K562 (cell line): Measurements from ENCODE around the gene TSHB. TPM values are rescaled to one million over a fixed set of nuclear protein-coding genes. Genes with fewer than 3 reads are reported as not detected.

Source experiments
- ATAC-seq: fragments of 200-7000 bp; cut with Tn5 transposase; 3 replicates; pipeline ENCODE4 v1.9.1; 2020; ENCODE audit warnings: moderate library complexity
- BruUV-seq: library from RNA; stranded (reverse); fragments of 400-500 nt; replicated peaks from 2 replicates; lab custom pipeline; 2021; lab: Mats Ljungman, UMichigan
- CTCF ChIA-PET: fragments of 300-600 bp; formaldehyde crosslinking; extraction: SDS; loops from one replicate; lab custom pipeline; 2021; ENCODE audit warnings: low intra/inter-chr PET ratio; lab: Yijun Ruan, JAX
- POLR2A ChIA-PET: fragments of 300-600, 350-650 bp; sonication (Branson Sonifier 250); formaldehyde crosslinking; extraction: SDS; loops from one replicate; lab custom pipeline; 2021; ENCODE audit warnings: antibody characterized with exemption, inconsistent platforms; lab: Yijun Ruan, JAX
- DNase-seq, 4 experiments: peaks; one replicate each; pipeline versions ENCODE4 v3.0.0 to v3.0.0-alpha.2; 2011 to 2018; ENCODE audit warnings: low spot score in 3 of 4, mixed read lengths in 3 of 4; ENCODE audit errors: extremely low read depth in 1 of 4
- FAIRE-seq: peaks from 2 replicates; lab custom pipeline; 2011; peaks lifted over from hg19 to GRCh38; lab: Jason Lieb, UNC
- H2AFZ ChIP-seq: 2 replicates; pipeline ENCODE4 v1.6.0; 2011; ENCODE audit warnings: low read depth, low read length, control low read depth, inconsistent platforms
- H3K27ac ChIP-seq: fragments of 200-600 bp; 3 replicates; pipeline ENCODE4 v1.8.0; 2011; ENCODE audit warnings: low read depth, mild to moderate bottlenecking, control low read depth, inconsistent platforms, low read length, moderate library complexity, mixed read lengths; ENCODE audit errors: extremely low read depth
- H3K27me3 ChIP-seq, 2 experiments: fragments of 300-600 bp in 1 of 2; 2 replicates in 1 of 2; 3 replicates in 1 of 2; pipeline versions ENCODE4 v1.6.0 to v1.8.0; 2011; ENCODE audit warnings: inconsistent platforms in 2 of 2, low read length in 2 of 2, mild to moderate bottlenecking in 1 of 2, mixed read lengths in 1 of 2, moderate library complexity in 1 of 2; ENCODE audit not compliant: control insufficient read depth in 2 of 2, insufficient read depth in 2 of 2
- H3K36me3 ChIP-seq: fragments of 300-600 bp; 3 replicates; pipeline ENCODE4 v1.8.0; 2011; ENCODE audit warnings: mild to moderate bottlenecking, low read length, inconsistent platforms; ENCODE audit not compliant: control insufficient read depth, insufficient read depth
- H3K4me1 ChIP-seq, 2 experiments: fragments of 200-600 bp in 1 of 2; replicated peaks in 1 of 2; 2 replicates in 1 of 2; 3 replicates in 1 of 2; pipeline versions ENCODE4 v1.5.1 to v1.8.0; 2011; ENCODE audit warnings: inconsistent platforms in 2 of 2, low read length in 2 of 2, mild to moderate bottlenecking in 1 of 2, mixed read lengths in 1 of 2, moderate library complexity in 1 of 2; ENCODE audit not compliant: control insufficient read depth in 2 of 2, insufficient read depth in 2 of 2
- H3K4me2 ChIP-seq: 2 replicates; pipeline ENCODE4 v1.6.1; 2011; ENCODE audit warnings: low read length, control low read depth, inconsistent platforms, mixed read lengths; ENCODE audit not compliant: insufficient read depth
- H3K4me3 ChIP-seq: fragments of 200-600 bp; sonication (generic), shearing (Covaris generic); 2 replicates; pipeline ENCODE4 v1.5.1; 2016; ENCODE audit warnings: control low read depth, inconsistent platforms
- H3K79me2 ChIP-seq: fragments of 200-600 bp; 3 replicates; pipeline ENCODE4 v1.8.0; 2011; ENCODE audit warnings: low read length, inconsistent platforms; ENCODE audit not compliant: control insufficient read depth, insufficient read depth
- H3K9ac ChIP-seq, 2 experiments: 2 replicates each; pipeline versions ENCODE4 v1.6.0 to v1.6.1; 2011; ENCODE audit warnings: low read depth in 2 of 2, low read length in 2 of 2, control low read depth in 1 of 2, inconsistent platforms in 1 of 2, mild to moderate bottlenecking in 1 of 2, mixed read lengths in 1 of 2; ENCODE audit not compliant: insufficient read depth in 1 of 2
- H3K9me1 ChIP-seq: one replicate; pipeline ENCODE4 v1.6.0; 2011; ENCODE audit warnings: inconsistent platforms, mild to moderate bottlenecking, low read length, moderate library complexity; ENCODE audit not compliant: control insufficient read depth, insufficient read depth
- H3K9me3 ChIP-seq: replicated peaks from 2 replicates; pipeline ENCODE4 v1.5.1; 2011; ENCODE audit warnings: low read depth, low read length, inconsistent platforms; ENCODE audit not compliant: control insufficient read depth, insufficient read depth
- H4K20me1 ChIP-seq: replicated peaks from 2 replicates; pipeline ENCODE4 v1.6.1; 2011; ENCODE audit warnings: low read length, inconsistent platforms, mixed read lengths; ENCODE audit not compliant: control insufficient read depth, insufficient read depth
- BHLHE40 ChIP-seq: IDR thresholded peaks from 2 replicates; pipeline ENCODE4 v1.6.1; 2011; ENCODE audit warnings: low read length, improper control_type of control experiment
- COPS2 ChIP-seq: fragments of 450-650 bp; conservative IDR thresholded peaks from 2 replicates; pipeline ENCODE4 v1.6.1; 2016; ENCODE audit warnings: mild to moderate bottlenecking, moderate library complexity
- HDAC6 ChIP-seq: IDR thresholded peaks from 2 replicates; pipeline ENCODE4 v1.6.1; 2012; ENCODE audit warnings: low read depth, mild to moderate bottlenecking, control low read depth, inconsistent platforms, low read length, moderate library complexity
- HOXB6 ChIP-seq: fragments of 250-450 bp; sonication (Bioruptor Pico); IDR thresholded peaks from 2 replicates; pipeline ENCODE4 v1.5.1; 2022; ENCODE audit warnings: mild to moderate bottlenecking, borderline replicate concordance
- MCM2 ChIP-seq: fragments of 450-650 bp; IDR thresholded peaks from 2 replicates; pipeline ENCODE4 v1.6.1; 2017; ENCODE audit warnings: low read depth, mild to moderate bottlenecking
- PTRF ChIP-seq: fragments of 450-650 bp; IDR thresholded peaks from 2 replicates; pipeline ENCODE4 v1.6.1; 2016; ENCODE audit warnings: mild to moderate bottlenecking, missing genetic modification characterization, missing compliant biosample characterization
- WGBS: fragments of 100-300 bp; shearing (Covaris generic); methylation state at CpG from one replicate; pipeline ENCODE4 v1.1.6; 2016; ENCODE audit warnings: low coverage, mixed read lengths; ENCODE audit not compliant: insufficient coverage; ENCODE audit errors: missing lambda C conversion rate; 5-methylcytosine and 5-hydroxymethylcytosine counted together
- in situ Hi-C: fragments of 300-500 bp; cut with MboI; formaldehyde crosslinking; loops from 4 replicates; pipeline ENCODE4 v1.15.0; 2018; ENCODE audit warnings: inconsistent platforms, mixed read lengths
- intact Hi-C: fragments of 100-400 bp; cut with micrococcal nuclease; formaldehyde crosslinking; loops from 2 replicates; pipeline ENCODE4 v1.14.2; 2022
- polyA plus RNA-seq, 8 experiments: library from polyadenylated mRNA; depleted of rRNA in 4 of 8; stranded (reverse) in 5 of 8; unstranded in 3 of 8; fragments of >200 nt; fragmentation: Nextera tagmentation in 2 of 8; fragmentation: Illumina TruSeq in 1 of 8; extraction: Ambion mirVana in 2 of 8; extraction: Trizol in 1 of 8; gene quantifications; 2 replicates each; pipeline versions ENCODE4 v1.2.1 to v1.2.3, GENCODE V29; 2011 to 2014; ENCODE audit warnings: inconsistent platforms in 1 of 8, missing spikeins in 1 of 8
- total RNA-seq, 7 experiments: library from RNA; depleted of rRNA in 6 of 7; stranded (reverse); fragments of >200 nt in 6 of 7; fragmentation: Illumina TruSeq in 2 of 7; extraction: Trizol in 2 of 7; gene quantifications; 2 replicates each; pipeline versions ENCODE4 v1.2.1 to v1.2.3, GENCODE V29; 2011 to 2021; ENCODE audit warnings: low replicate concordance in 1 of 7
- TF ChIP-seq, protein P1 (sequence below), 2 experiments: fragments of 450-650 bp in 1 of 2; sonication (generic) in 1 of 2; formaldehyde crosslinking; conservative IDR thresholded peaks; 2 replicates each; pipeline versions ENCODE4 v1.4.0 to v1.8.1; 2020 to 2022; ENCODE audit warnings: mild to moderate bottlenecking in 1 of 2, missing genetic modification reagents in 1 of 2

Gene TSHB
- total and polyA plus RNA-seq, 9 of the 15 experiments (the other 6 are each of a cell fraction or from before 2014, with no cell fraction given), result not detected

DNA sequence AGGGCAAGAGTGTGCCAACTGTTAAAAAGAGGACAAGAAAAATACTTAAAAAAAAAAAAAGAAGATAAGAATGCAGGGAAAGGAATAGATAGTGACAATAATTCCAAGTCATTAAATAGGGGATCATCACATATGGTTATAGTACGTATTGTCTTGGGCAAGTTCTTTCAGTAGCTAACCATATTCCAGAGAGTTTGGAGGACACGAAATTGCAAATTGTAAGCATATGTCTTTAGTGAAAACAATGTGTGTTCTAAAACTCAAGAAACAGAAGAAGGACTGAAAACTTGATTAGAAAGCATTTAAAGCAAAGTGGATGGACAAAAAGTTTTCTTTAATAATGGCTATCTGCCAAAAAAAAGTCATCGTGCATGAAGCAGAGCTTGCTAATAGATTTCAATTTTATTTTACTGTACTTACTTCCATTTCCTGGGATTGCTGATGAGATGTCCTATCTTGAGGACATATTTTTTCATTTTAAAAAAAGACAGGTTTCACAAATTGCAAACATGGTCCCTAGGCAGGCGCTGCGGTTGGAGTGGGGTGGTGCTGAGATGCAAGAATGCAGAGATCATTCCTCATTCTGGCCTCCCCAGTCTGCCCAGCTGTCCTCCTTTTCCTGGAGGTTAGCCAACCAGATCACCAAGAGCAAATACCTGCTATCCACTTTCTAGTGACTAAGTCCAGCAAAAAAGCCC lies 47.8 kb downstream of the TSHB start:
- CTCF ChIA-PET, result no interaction called here
- peaks cover 3 to 15% of the 10 kb centered on the region in 2 experiments; a peak in 4 of 5 replicates for H3K27me3 ChIP-seq
- no peak overlapping the region for H3K4me3 ChIP-seq
- no peaks in the 10 kb centered on the region for H3K36me3 ChIP-seq
- no peak for TF ChIP-seq PTRF (tag)
- TF ChIP-seq, all 486 proteins: peak for 0
- H3K9me3 ChIP-seq, result no peaks in the 10 kb centered on the region
- FAIRE-seq (no peak), DNase-seq (no peak), ATAC-seq (no peak)
- H3K27ac ChIP-seq, result no peak overlapping the region
- no peaks in the 10 kb centered on the region for H3K4me1 ChIP-seq
- intact Hi-C loops, result no loop called here
- no peak overlapping the region for H3K4me2 ChIP-seq
- H4K20me1 ChIP-seq, result no peaks in the 10 kb centered on the region
- POLR2A ChIA-PET, result interaction anchor here (0.7 to 1.3 kb wide), 2 partner anchors 10 to 12 kb away, joined by 3 read pairs; no protein-coding TSS in a partner anchor
- no peaks in the 10 kb centered on the region for H3K79me2 ChIP-seq
- H3K9me1 ChIP-seq, result no peaks in the 10 kb centered on the region
- in situ Hi-C loops, result no loop called here
- H2AFZ ChIP-seq, result no peak overlapping the region
- H3K9ac ChIP-seq, result no peak overlapping the region
- WGBS, result 1% methylated on average over 5 of the region's 5 CpGs
- BruUV-seq, result no TSS peak

DNA sequence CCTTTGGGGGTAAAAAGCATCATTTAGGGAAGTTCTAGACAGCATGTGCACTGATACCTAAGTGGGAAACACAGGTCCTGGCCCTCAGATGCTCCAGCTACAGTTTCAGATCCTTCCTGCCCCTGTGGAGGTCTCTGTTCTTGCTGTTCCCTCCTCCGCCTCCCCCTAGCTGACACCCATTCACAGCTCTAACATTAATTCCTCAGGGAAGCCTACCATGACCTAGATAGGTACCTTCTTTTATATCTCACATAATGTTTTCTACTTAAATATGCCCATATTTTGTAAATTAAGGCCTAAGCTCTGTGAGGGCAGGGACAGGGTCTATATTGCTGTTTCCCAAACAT lies 48.3 kb downstream of the TSHB start:
- Histone ChIP-seq H3K27me3 (peaks cover 3 to 13% of the 10 kb centered on the region in 2 experiments; a peak in 4 of 5 replicates), H3K9me1 (no peaks in the 10 kb centered on the region), H3K27ac (no peak overlapping the region), H4K20me1 (no peaks in the 10 kb centered on the region), H2AFZ (no peak overlapping the region), H3K4me2 (no peak overlapping the region), H3K4me3 (no peak overlapping the region), H3K36me3 (no peaks in the 10 kb centered on the region), H3K4me1 (no peaks in the 10 kb centered on the region), H3K9ac (no peak overlapping the region), H3K9me3 (no peaks in the 10 kb centered on the region), H3K79me2 (no peaks in the 10 kb centered on the region)
- ATAC-seq, result no peak
- TF ChIP-seq, protein P1, sequence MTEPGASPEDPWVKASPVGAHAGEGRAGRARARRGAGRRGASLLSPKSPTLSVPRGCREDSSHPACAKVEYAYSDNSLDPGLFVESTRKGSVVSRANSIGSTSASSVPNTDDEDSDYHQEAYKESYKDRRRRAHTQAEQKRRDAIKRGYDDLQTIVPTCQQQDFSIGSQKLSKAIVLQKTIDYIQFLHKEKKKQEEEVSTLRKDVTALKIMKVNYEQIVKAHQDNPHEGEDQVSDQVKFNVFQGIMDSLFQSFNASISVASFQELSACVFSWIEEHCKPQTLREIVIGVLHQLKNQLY (CRISPR knock-in tag; conservative IDR thresholded peaks at IDR 0.05), result no peak
- TF ChIP-seq MCM2 (no peak), BHLHE40 (no peak), HDAC6 (no peak), HOXB6 (no peak), COPS2 (no peak)
- no TSS peak for BruUV-seq
- no peak for DNase-seq
- CTCF ChIA-PET, result no interaction called here
- in situ Hi-C loops, result no loop called here
- 0% methylated on average over 1 of the region's 1 CpG for WGBS
- POLR2A ChIA-PET, result interaction anchor here (0.7 kb wide), 1 partner anchor 10 kb away, joined by 3 read pairs; no protein-coding TSS in a partner anchor
- intact Hi-C loops, result no loop called here
- no peak for FAIRE-seq
